NCI-H2171 (cell line): Measurements from ENCODE around the gene EDAR.

Experiments
- DNase-seq: peaks from one replicate; lab custom pipeline; 2025; lab: John Stamatoyannopoulos, UW

Gene EDAR

GRCh38 chr2:108852375-108852774, 136.6 kb downstream of the EDAR start:
- no peak for DNase-seq

DNA sequence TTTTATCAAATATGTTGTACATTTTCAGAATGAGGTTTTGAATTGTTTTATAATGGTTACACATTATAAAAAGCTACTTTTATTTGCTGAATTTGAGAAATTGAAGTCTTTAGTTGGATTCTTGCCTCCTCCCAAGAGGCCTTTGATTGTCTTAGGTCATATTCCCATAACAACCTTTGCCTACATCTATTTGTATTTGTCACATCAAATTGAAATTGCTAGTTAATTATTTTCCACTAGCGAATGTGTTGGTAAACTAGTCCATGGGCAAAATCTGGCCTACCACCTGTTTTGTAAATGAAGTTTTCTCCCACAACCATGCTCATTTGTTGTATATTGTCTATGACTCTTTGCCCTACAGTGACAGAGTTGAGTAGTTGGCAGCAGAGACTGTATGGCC, 142.0 kb downstream of the EDAR start:
- DNase-seq = no peak

DNA sequence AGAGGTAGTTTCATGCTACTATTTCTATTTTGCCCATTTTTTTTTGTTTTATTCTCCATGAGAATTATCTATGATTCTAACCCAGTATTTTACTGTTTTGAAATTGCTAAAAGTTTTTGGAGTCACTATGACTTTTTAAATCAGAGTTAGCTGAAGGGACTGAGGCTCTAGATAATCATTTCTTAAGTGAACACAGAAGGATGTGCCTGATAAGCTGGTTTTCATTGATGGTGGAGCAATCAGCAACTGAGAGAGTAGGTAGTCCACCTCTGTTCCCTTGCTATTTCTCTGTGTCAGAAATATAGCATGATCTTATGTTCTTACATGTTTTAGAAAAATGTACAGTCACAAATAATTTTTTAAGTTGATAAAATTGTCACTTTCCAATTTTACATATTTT, 143.1 kb downstream of the EDAR start:
- DNase-seq = no peak
